ENCODE results near the gene CAV2. TPM values are rescaled to one million over a fixed set of nuclear protein-coding genes. Genes with fewer than 3 reads are reported as not detected.

The CAV2 gene
- total and polyA plus RNA-seq, 10 donors, result 15.5 to 107 (median 72.7) TPM

- H3K9me3 ChIP-seq, result no peaks in the 10 kb centered on the region
- TF ChIP-seq CTCF (IDR thresholded peaks at IDR 0.05 in 8 of 11, conservative IDR thresholded peaks at IDR 0.05 in 3 of 11) (no peak), POLR2AphosphoS5 (IDR thresholded peaks at IDR 0.05) (no peak), POLR2A (IDR thresholded peaks at IDR 0.05) (no peak)
- no peak overlapping the region for H3K27ac ChIP-seq
- no peaks in the 10 kb centered on the region for H3K36me3 ChIP-seq
- 73 to 92% (median 79%) methylated on average over 2 of the region's 2 CpGs for WGBS, 5 donors
- no peak overlapping the region for H3K4me3 ChIP-seq
- H3K27me3 ChIP-seq (replicated peaks in 1 of 7), result no peaks in the 10 kb centered on the region
- no peaks in the 10 kb centered on the region for H3K4me1 ChIP-seq
- intact Hi-C loops (cut with DNase I; ENCODE audit: low total_unique reads), result no loop called here
- no peak for DNase-seq
Observed at GRCh38 chr7:116455009-116455408, 44.5 kb upstream of the CAV2 start.

GRCh38 chr7:116455499-116455898, 44.0 kb upstream of the CAV2 start:
- DNase-seq, result no peak
- Histone ChIP-seq H3K9me3 (no peaks in the 10 kb centered on the region), H3K4me3 (no peak overlapping the region), H3K36me3 (no peaks in the 10 kb centered on the region), H3K27ac (no peak overlapping the region), H3K4me1 (no peaks in the 10 kb centered on the region), H3K27me3 (replicated peaks in 1 of 7) (no peaks in the 10 kb centered on the region)
- TF ChIP-seq POLR2A (IDR thresholded peaks at IDR 0.05) (no peak), CTCF (IDR thresholded peaks at IDR 0.05 in 8 of 11, conservative IDR thresholded peaks at IDR 0.05 in 3 of 11) (no peak), POLR2AphosphoS5 (IDR thresholded peaks at IDR 0.05) (no peak)
- intact Hi-C loops (cut with DNase I; ENCODE audit: low total_unique reads), result no loop called here
- 60 to 90% (median 85%) methylated on average over 1 of the region's 1 CpG for WGBS, 5 donors

- intact Hi-C loops (cut with DNase I; ENCODE audit: low total_unique reads), result no loop called here
- H3K36me3 ChIP-seq, result no peaks in the 10 kb centered on the region
Observed at GRCh38 chr7:116461500-116461899, 38.0 kb upstream of the CAV2 start.

GRCh38 chr7:116463956-116464355, 35.6 kb upstream of the CAV2 start:
- H3K36me3 ChIP-seq, result no peaks in the 10 kb centered on the region
- 86 to 97% (median 88%) methylated on average over 4 of the region's 4 CpGs for WGBS, 5 donors
- no peaks in the 10 kb centered on the region for H3K9me3 ChIP-seq
- intact Hi-C loops (cut with DNase I; ENCODE audit: low total_unique reads), result no loop called here
- no peak overlapping the region for H3K27ac ChIP-seq
- no peak overlapping the region for H3K4me3 ChIP-seq
- no peaks in the 10 kb centered on the region for H3K27me3 ChIP-seq (replicated peaks in 1 of 7)
- no peaks in the 10 kb centered on the region for H3K4me1 ChIP-seq
- DNase-seq, result no peak
- TF ChIP-seq POLR2A (IDR thresholded peaks at IDR 0.05), result no peak
- TF ChIP-seq CTCF (IDR thresholded peaks at IDR 0.05 in 8 of 11, conservative IDR thresholded peaks at IDR 0.05 in 3 of 11), result no peak
- TF ChIP-seq POLR2AphosphoS5 (IDR thresholded peaks at IDR 0.05), result no peak

More at GRCh38 chr7:116461500-116461899, 38.0 kb upstream of the CAV2 start:
- H3K27ac ChIP-seq, result no peak overlapping the region
- DNase-seq, result no peak
- no peaks in the 10 kb centered on the region for H3K9me3 ChIP-seq
- TF ChIP-seq POLR2A (IDR thresholded peaks at IDR 0.05) (no peak), POLR2AphosphoS5 (IDR thresholded peaks at IDR 0.05) (no peak), CTCF (IDR thresholded peaks at IDR 0.05 in 8 of 11, conservative IDR thresholded peaks at IDR 0.05 in 3 of 11) (no peak)
- H3K4me3 ChIP-seq, result no peak overlapping the region
- H3K4me1 ChIP-seq, result no peaks in the 10 kb centered on the region
- no peaks in the 10 kb centered on the region for H3K27me3 ChIP-seq (replicated peaks in 1 of 7)

Measured in spleen (tissue), 11 donors.